IMR-90 (cell line): ENCODE data around the gene SLC35F1.

Experiments used
- CEBPB ChIP-seq: IDR thresholded peaks from 2 replicates; pipeline ENCODE4 v1.6.1; 2012; ENCODE audit warnings: low read depth, low read length, improper control_type of control experiment
- CHD1 ChIP-seq: IDR thresholded peaks from 2 replicates; pipeline ENCODE4 v1.6.1; 2012; ENCODE audit warnings: low read depth, low read length, improper control_type of control experiment
- CTCF ChIP-seq: conservative IDR thresholded peaks from 2 replicates; pipeline ENCODE4 v1.5.1; 2012; ENCODE audit warnings: mild to moderate bottlenecking, low read depth, low read length, improper control_type of control experiment
- FOS ChIP-seq: fragments of 150-350 bp; IDR thresholded peaks from 2 replicates; pipeline ENCODE4 v1.6.1; 2016; ENCODE audit warnings: low read depth, low read length
- MAFK ChIP-seq: IDR thresholded peaks from 2 replicates; pipeline ENCODE4 v1.6.1; 2012; ENCODE audit warnings: low read depth, low read length, improper control_type of control experiment
- MXI1 ChIP-seq: IDR thresholded peaks from 2 replicates; pipeline ENCODE4 v1.6.1; 2012; ENCODE audit warnings: low read depth, mild to moderate bottlenecking, low read length, moderate library complexity, borderline replicate concordance
- POLR2A ChIP-seq: IDR thresholded peaks from 2 replicates; pipeline ENCODE4 v1.6.1; 2012; ENCODE audit warnings: mild to moderate bottlenecking, low read depth, low read length

DNA sequence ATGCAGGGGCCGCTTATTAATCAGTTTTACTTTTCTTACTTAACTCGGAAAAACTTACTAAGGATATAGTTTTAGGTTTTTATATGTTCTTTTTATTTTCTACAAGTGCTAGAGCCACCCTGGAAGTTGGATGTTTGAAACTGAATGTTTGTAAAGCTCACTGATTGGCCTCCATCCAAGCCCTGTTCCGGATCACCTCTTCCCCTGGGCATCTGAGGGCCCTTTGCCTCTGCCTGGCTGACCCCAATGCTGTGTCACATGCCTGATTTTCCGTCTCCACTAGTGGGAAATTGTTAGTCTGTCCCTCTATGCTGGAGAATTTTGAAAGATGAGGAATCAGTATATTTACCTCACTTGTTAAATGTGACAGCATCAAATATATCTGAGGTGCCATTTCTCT lies 79.3 kb downstream of the SLC35F1 start:
- no peak for TF ChIP-seq CTCF
- TF ChIP-seq MXI1: no peak
- TF ChIP-seq POLR2A: no peak
- TF ChIP-seq MAFK: no peak
- TF ChIP-seq FOS: no peak
- TF ChIP-seq CEBPB: no peak
- no peak for TF ChIP-seq CHD1
